KMS-11 (cell line): ENCODE data around the gene SLC24A4.

ENCODE experiments used
- H2AFZ ChIP-seq: fragments of 200-600 bp; sonication (generic); 2 replicates; pipeline ENCODE4 v1.6.1; 2016; ENCODE audit warnings: antibody characterized with exemption, mixed run types, low read depth
- H3K27ac ChIP-seq: fragments of 200-600 bp; sonication (generic); 2 replicates; pipeline ENCODE4 v1.6.1; 2016; ENCODE audit warnings: mild to moderate bottlenecking, mixed run types
- H3K27me3 ChIP-seq: fragments of 200-600 bp; sonication (generic); 2 replicates; pipeline ENCODE4 v1.6.1; 2017; ENCODE audit warnings: mild to moderate bottlenecking, low read depth, mixed run types, moderate library complexity; ENCODE audit not compliant: insufficient read depth
- H3K36me3 ChIP-seq: fragments of 200-600 bp; sonication (generic); 2 replicates; pipeline ENCODE4 v1.6.1; 2017; ENCODE audit warnings: mild to moderate bottlenecking, mixed run types; ENCODE audit not compliant: insufficient read depth
- H3K4me1 ChIP-seq: fragments of 200-600 bp; sonication (generic); 2 replicates; pipeline ENCODE4 v1.6.1; 2016; ENCODE audit warnings: mild to moderate bottlenecking, low read depth, mixed run types; ENCODE audit not compliant: poor library complexity, severe bottlenecking
- H3K4me2 ChIP-seq: fragments of 200-600 bp; sonication (generic); 2 replicates; pipeline ENCODE4 v1.7.0; 2016; ENCODE audit warnings: mild to moderate bottlenecking, mixed run types
- H3K4me3 ChIP-seq: fragments of 200-600 bp; sonication (generic); IDR thresholded peaks from 2 replicates; pipeline ENCODE4 v1.6.1; 2017; ENCODE audit warnings: low read depth, low read length, mixed read lengths; ENCODE audit not compliant: insufficient read depth
- H3K79me2 ChIP-seq: fragments of 200-600 bp; sonication (generic); 2 replicates; pipeline ENCODE4 v1.6.1; 2016; ENCODE audit warnings: low read depth, mixed run types; ENCODE audit not compliant: insufficient read depth
- H3K9ac ChIP-seq: fragments of 200-600 bp; sonication (generic); 2 replicates; pipeline ENCODE4 v1.6.1; 2016; ENCODE audit warnings: mild to moderate bottlenecking, mixed run types
- H4K20me1 ChIP-seq: fragments of 200-600 bp; sonication (generic); 2 replicates; pipeline ENCODE4 v1.6.1; 2016; ENCODE audit warnings: mild to moderate bottlenecking, mixed run types; ENCODE audit not compliant: insufficient read depth
- TF ChIP-seq, protein P1 (sequence below): fragments of 200-600 bp; sonication (generic); conservative IDR thresholded peaks from 2 replicates; pipeline ENCODE4 v1.6.1; 2017; ENCODE audit warnings: low read depth, mild to moderate bottlenecking, antibody characterized with exemption, low read length, moderate library complexity, mixed read lengths

Gene SLC24A4

DNA sequence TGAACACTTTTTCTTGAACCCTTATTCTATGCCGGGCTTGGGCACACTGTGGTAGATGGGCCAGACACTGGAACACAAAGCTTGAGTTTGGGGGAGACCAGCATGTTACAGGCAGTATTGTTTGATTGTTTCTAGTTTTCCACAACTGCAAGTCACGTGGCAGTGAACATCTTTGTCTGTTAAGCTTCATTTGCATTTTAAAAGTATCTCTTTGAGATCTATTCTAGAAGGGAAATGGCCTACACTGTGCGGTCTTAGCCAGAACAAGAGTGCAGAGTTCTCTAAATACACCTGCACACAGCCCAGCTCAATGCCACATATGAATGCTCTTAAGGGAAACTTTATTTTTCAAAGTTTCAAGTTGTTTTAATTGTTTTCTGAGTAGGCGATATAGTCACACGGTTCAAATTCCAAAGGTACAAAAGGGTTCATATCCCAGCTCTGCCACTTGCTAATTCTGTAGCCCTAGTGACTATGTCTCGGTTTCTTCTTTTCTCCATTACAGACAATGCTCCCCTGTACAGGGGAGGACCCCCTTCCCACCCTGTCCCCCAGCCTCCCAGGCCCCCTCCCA, 215.5 kb downstream of the SLC24A4 start:
- Histone ChIP-seq H3K4me2 (no peak overlapping the region), H3K4me1 (no peaks in the 10 kb centered on the region), H2AFZ (no peak overlapping the region), H3K27ac (no peak overlapping the region), H3K36me3 (no peaks in the 10 kb centered on the region), H4K20me1 (no peaks in the 10 kb centered on the region), H3K4me3 (no peak overlapping the region), H3K27me3 (no peaks in the 10 kb centered on the region), H3K9ac (no peak overlapping the region), H3K79me2 (no peaks in the 10 kb centered on the region)
- TF ChIP-seq, protein P1, sequence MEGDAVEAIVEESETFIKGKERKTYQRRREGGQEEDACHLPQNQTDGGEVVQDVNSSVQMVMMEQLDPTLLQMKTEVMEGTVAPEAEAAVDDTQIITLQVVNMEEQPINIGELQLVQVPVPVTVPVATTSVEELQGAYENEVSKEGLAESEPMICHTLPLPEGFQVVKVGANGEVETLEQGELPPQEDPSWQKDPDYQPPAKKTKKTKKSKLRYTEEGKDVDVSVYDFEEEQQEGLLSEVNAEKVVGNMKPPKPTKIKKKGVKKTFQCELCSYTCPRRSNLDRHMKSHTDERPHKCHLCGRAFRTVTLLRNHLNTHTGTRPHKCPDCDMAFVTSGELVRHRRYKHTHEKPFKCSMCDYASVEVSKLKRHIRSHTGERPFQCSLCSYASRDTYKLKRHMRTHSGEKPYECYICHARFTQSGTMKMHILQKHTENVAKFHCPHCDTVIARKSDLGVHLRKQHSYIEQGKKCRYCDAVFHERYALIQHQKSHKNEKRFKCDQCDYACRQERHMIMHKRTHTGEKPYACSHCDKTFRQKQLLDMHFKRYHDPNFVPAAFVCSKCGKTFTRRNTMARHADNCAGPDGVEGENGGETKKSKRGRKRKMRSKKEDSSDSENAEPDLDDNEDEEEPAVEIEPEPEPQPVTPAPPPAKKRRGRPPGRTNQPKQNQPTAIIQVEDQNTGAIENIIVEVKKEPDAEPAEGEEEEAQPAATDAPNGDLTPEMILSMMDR = no peak

DNA sequence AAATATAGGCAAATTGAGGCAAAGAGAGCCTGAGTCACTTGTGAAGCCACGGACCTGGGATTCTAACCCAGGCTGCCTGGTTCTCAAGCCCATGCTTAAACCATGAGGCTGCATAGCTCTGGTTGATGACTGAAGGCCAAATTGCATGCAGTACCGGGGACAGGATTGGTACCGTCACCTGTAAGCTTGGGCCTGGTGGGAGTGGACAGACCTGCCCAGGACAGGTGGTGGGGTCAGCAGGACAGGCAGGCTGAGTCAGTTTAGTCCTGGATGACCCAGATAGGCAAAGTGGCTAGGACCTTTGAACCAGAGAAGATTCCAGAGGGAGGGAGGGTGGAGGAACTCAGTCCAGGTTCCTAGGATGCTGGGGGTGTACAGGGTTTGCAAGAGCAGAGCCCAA, 216.5 kb downstream of the SLC24A4 start:
- H3K27me3 ChIP-seq = no peaks in the 10 kb centered on the region
- H3K36me3 ChIP-seq = no peaks in the 10 kb centered on the region
- TF ChIP-seq, protein P1 = no peak
- no peak overlapping the region for H3K27ac ChIP-seq
- H3K4me1 ChIP-seq = no peaks in the 10 kb centered on the region
- H2AFZ ChIP-seq = no peak overlapping the region
- no peak overlapping the region for H3K9ac ChIP-seq
- H3K4me3 ChIP-seq = no peak overlapping the region
- no peaks in the 10 kb centered on the region for H3K79me2 ChIP-seq
- no peak overlapping the region for H3K4me2 ChIP-seq
- H4K20me1 ChIP-seq = no peaks in the 10 kb centered on the region

DNA sequence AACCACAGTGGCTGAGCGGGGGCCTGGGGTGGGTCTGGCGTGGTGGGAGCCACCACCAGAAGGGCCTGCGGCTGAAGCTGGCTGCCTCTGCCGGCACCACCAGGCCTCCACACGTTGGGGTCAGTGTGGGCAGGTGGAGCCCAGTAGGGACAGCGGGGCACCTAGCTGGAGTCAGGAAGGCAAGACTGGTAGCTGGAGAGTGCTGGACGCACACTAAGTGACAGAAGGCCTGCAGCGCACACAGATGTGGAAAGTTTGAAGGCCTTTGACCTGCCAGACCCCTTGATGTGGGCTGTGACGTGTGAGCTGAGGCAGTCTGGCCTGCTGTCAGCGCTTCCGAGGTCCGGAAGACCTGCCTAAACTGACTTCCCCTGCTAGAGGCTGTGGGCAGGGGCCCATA, 216.9 kb downstream of the SLC24A4 start:
- no peaks in the 10 kb centered on the region for H3K79me2 ChIP-seq

DNA sequence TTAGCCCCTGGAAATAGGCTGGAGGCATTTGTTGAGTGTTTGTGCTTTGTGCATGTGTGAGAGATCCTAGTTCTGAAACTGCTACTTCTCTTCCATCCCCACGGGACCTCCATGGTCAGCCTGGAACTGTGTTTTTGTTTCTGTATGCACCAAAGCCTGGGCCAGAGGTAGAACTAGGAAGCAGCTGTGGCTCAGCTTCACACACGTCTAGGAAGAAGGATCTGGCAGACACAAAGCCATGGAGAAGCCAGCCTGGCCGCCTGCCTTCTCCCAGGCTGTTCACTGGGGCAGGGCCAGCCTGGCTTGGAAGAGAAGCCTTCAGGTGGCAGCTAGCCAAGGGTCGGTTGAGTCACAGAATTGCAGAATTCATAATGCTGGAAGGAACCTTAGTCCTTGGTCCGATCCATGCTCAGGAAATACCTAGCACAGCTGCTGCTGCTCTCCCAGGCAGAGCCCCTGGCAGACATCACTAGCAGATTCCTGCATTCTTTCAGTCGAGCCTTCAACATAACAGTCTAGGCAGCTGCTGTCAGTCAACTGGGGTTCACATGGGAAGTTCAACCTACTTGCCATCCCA, 217.6 kb downstream of the SLC24A4 start:
- Histone ChIP-seq H3K4me2 (no peak overlapping the region), H3K79me2 (no peaks in the 10 kb centered on the region), H4K20me1 (no peaks in the 10 kb centered on the region), H2AFZ (no peak overlapping the region), H3K4me1 (no peaks in the 10 kb centered on the region), H3K4me3 (no peak overlapping the region), H3K9ac (no peak overlapping the region), H3K36me3 (no peaks in the 10 kb centered on the region), H3K27ac (no peak overlapping the region), H3K27me3 (no peaks in the 10 kb centered on the region)
- TF ChIP-seq, protein P1 = no peak

More for the DNA sequence above, 216.9 kb downstream of the SLC24A4 start:
- Histone ChIP-seq H2AFZ (no peak overlapping the region), H3K9ac (no peak overlapping the region), H3K27me3 (no peaks in the 10 kb centered on the region), H3K4me3 (no peak overlapping the region), H4K20me1 (no peaks in the 10 kb centered on the region), H3K4me1 (no peaks in the 10 kb centered on the region), H3K36me3 (no peaks in the 10 kb centered on the region), H3K4me2 (no peak overlapping the region), H3K27ac (no peak overlapping the region)
- TF ChIP-seq, protein P1 = no peak
